Hepatocyte (in vitro differentiated cells): Measurements from ENCODE around the gene MON1B. TPM values are rescaled to one million over a fixed set of nuclear protein-coding genes. Genes with fewer than 3 reads are reported as not detected.
"Not testable (repeated sequence)": the region's sequence is repeated elsewhere in the genome, so short reads cannot be mapped to it uniquely, and the experiment has no call there.

Experiments
- DNase-seq: peaks from one replicate; pipeline ENCODE4 v3.0.0-alpha.2; 2016; ENCODE audit warnings: low spot score
- H2AFZ ChIP-seq: fragments of 200-600 bp; sonication (generic); 2 replicates; pipeline ENCODE4 v1.6.0; 2016; ENCODE audit warnings: antibody characterized with exemption, mild to moderate bottlenecking
- H3K27ac ChIP-seq: fragments of 200-600 bp; sonication (generic); 2 replicates; pipeline ENCODE4 v1.5.1; 2016; ENCODE audit warnings: mild to moderate bottlenecking
- H3K27me3 ChIP-seq: fragments of 200-600 bp; sonication (generic); 2 replicates; pipeline ENCODE4 v1.6.1; 2016
- H3K36me3 ChIP-seq: fragments of 200-600 bp; sonication (generic); replicated peaks from 2 replicates; pipeline ENCODE4 v1.5.1; 2016; ENCODE audit warnings: low read depth; ENCODE audit not compliant: insufficient read depth
- H3K4me1 ChIP-seq: fragments of 200-600 bp; sonication (generic); 2 replicates; pipeline ENCODE4 v1.5.1; 2016; ENCODE audit warnings: mild to moderate bottlenecking, moderate library complexity; ENCODE audit not compliant: insufficient read depth
- H3K4me2 ChIP-seq: fragments of 200-600 bp; sonication (generic); 2 replicates; pipeline ENCODE4 v1.6.0; 2016
- H3K4me3 ChIP-seq: fragments of 200-600 bp; sonication (generic); 2 replicates; pipeline ENCODE4 v1.5.1; 2016; ENCODE audit warnings: mild to moderate bottlenecking
- H3K79me2 ChIP-seq: fragments of 200-600 bp; sonication (generic); 2 replicates; pipeline ENCODE4 v1.6.0; 2017; ENCODE audit warnings: mild to moderate bottlenecking
- H3K9me2 ChIP-seq: fragments of 200-600 bp; sonication (generic); replicated peaks from 2 replicates; pipeline ENCODE4 v1.6.0; 2017; ENCODE audit warnings: mild to moderate bottlenecking; ENCODE audit not compliant: insufficient read depth
- H3K9me3 ChIP-seq: fragments of 200-600 bp; sonication (generic); 2 replicates; pipeline ENCODE4 v1.5.1; 2016; ENCODE audit warnings: low read depth, mild to moderate bottlenecking
- H4K20me1 ChIP-seq: fragments of 200-600 bp; sonication (generic); 2 replicates; pipeline ENCODE4 v1.6.0; 2016; ENCODE audit warnings: mild to moderate bottlenecking; ENCODE audit not compliant: insufficient read depth, poor library complexity, severe bottlenecking
- CTCF ChIP-seq: fragments of 200-600 bp; sonication (generic); IDR thresholded peaks from 2 replicates; pipeline ENCODE4 v1.5.1; 2016; ENCODE audit warnings: antibody characterized with exemption, mild to moderate bottlenecking; ENCODE audit not compliant: poor library complexity
- EZH2 ChIP-seq: fragments of 200-600 bp; sonication (generic); IDR thresholded peaks from 2 replicates; pipeline ENCODE4 v1.6.1; 2016; ENCODE audit warnings: antibody characterized with exemption, mild to moderate bottlenecking, borderline replicate concordance
- EZH2phosphoT487 ChIP-seq: fragments of 200-600 bp; sonication (generic); IDR thresholded peaks from one replicate; pipeline ENCODE4 v1.6.1; 2018; ENCODE audit warnings: antibody characterized with exemption, mild to moderate bottlenecking, low read depth, moderate library complexity; ENCODE audit not compliant: unreplicated experiment, severe bottlenecking
- WGBS: methylation state at CpG from one replicate; pipeline ENCODE4 v1.1.6; 2016; ENCODE audit warnings: low lambda C conversion rate; ENCODE audit errors: missing lambda C conversion rate; 5-methylcytosine and 5-hydroxymethylcytosine counted together
- polyA plus RNA-seq: library from polyadenylated mRNA; unstranded; fragments of >200 nt; fragmentation: Nextera tagmentation; extraction: Ambion mirVana; gene quantifications from 2 replicates; pipeline ENCODE4 v1.2.1, GENCODE V29; 2016
- total RNA-seq: library from RNA; depleted of rRNA; stranded (reverse); fragments of >200 nt; gene quantifications from 2 replicates; pipeline ENCODE4 v1.2.3, GENCODE V29; 2014

The MON1B gene
- total and polyA plus RNA-seq, 2 experiments from 2014 or later: 13.5 to 42.3 TPM

GRCh38 chr16:77157346-77158058 is 33.5 kb upstream of the MON1B start:
- Histone ChIP-seq H2AFZ (no peak overlapping the region), H3K4me1 (no peaks in the 10 kb centered on the region), H4K20me1 (no peaks in the 10 kb centered on the region), H3K27me3 (no peaks in the 10 kb centered on the region), H3K9me2 (no peaks in the 10 kb centered on the region), H3K27ac (no peak overlapping the region), H3K79me2 (no peaks in the 10 kb centered on the region), H3K4me2 (no peak overlapping the region), H3K9me3 (no peaks in the 10 kb centered on the region), H3K36me3 (no peaks in the 10 kb centered on the region), H3K4me3 (no peak overlapping the region)
- TF ChIP-seq CTCF: no peak
- no peak for TF ChIP-seq EZH2
- no peak for TF ChIP-seq EZH2phosphoT487
- DNase-seq: no peak
- WGBS: 56% methylated on average over 3 of the region's 3 CpGs

GRCh38 chr16:77158293-77158692 is 32.7 kb upstream of the MON1B start:
- Histone ChIP-seq H3K9me2 (no peaks in the 10 kb centered on the region), H3K36me3 (no peaks in the 10 kb centered on the region), H2AFZ (no peak overlapping the region), H3K4me2 (no peak overlapping the region), H3K4me1 (no peaks in the 10 kb centered on the region), H3K27ac (no peak overlapping the region), H3K79me2 (no peaks in the 10 kb centered on the region), H3K9me3 (no peaks in the 10 kb centered on the region), H4K20me1 (no peaks in the 10 kb centered on the region), H3K4me3 (no peak overlapping the region), H3K27me3 (no peaks in the 10 kb centered on the region)
- WGBS: 90% methylated on average over 6 of the region's 6 CpGs
- TF ChIP-seq EZH2phosphoT487 (no peak), EZH2 (no peak), CTCF (no peak)
- DNase-seq: no peak

GRCh38 chr16:77165006-77165405 is 26.0 kb upstream of the MON1B start:
- Histone ChIP-seq H3K9me3 (no peaks in the 10 kb centered on the region), H3K4me2 (no peak overlapping the region), H3K4me1 (no peaks in the 10 kb centered on the region), H3K27ac (no peak overlapping the region), H3K4me3 (no peak overlapping the region), H3K79me2 (no peaks in the 10 kb centered on the region), H3K9me2 (no peaks in the 10 kb centered on the region), H4K20me1 (no peaks in the 10 kb centered on the region), H3K36me3 (no peaks in the 10 kb centered on the region), H3K27me3 (no peaks in the 10 kb centered on the region), H2AFZ (no peak overlapping the region)
- 90% methylated on average over 2 of the region's 2 CpGs for WGBS
- TF ChIP-seq EZH2phosphoT487 (no peak), EZH2 (no peak), CTCF (no peak)
- DNase-seq: no peak

GRCh38 chr16:77165536-77166236 is 25.3 kb upstream of the MON1B start:
- not testable (repeated sequence) for H3K36me3 ChIP-seq, H3K9me2 ChIP-seq, H3K4me3 ChIP-seq, H3K27me3 ChIP-seq, H2AFZ ChIP-seq, H3K4me1 ChIP-seq, DNase-seq, H4K20me1 ChIP-seq, H3K9me3 ChIP-seq, H3K27ac ChIP-seq, H3K79me2 ChIP-seq, H3K4me2 ChIP-seq
- WGBS: 95% methylated on average over 9 of the region's 9 CpGs
